CD4-positive, alpha-beta T cell treated with Interferon alpha-2 for 1 hour (primary cell): Measurements from ENCODE around the gene SEPTIN3.

Experiments used
- DNase-seq, 2 donors: peaks; one replicate each; pipeline ENCODE4 v3.0.0-alpha.2; 2020 to 2022

SEPTIN3 gene

GRCh38 chr22:41969110-41969646 is at the start of gene SEPTIN3:
Gene SEPTIN3 (plus strand): TSS chr22:41969443. CDS start chr22:41971493, 2,050 bp downstream.
- DNase-seq, result no peak

- DNase-seq, result peak in 1 of 2 donors; percentile 50
Measured at GRCh38 chr22:41920271-41920976, 48.8 kb upstream of the SEPTIN3 start.

- DNase-seq, result no peak
Measured at GRCh38 chr22:41922328-41922727, 46.9 kb upstream of the SEPTIN3 start.

GRCh38 chr22:41922940-41923594 is 46.2 kb upstream of the SEPTIN3 start:
- DNase-seq, result no peak

GRCh38 chr22:41923595-41924276 is 45.5 kb upstream of the SEPTIN3 start:
- no peak for DNase-seq

GRCh38 chr22:41925783-41926460 is 43.3 kb upstream of the SEPTIN3 start:
- DNase-seq, result peak; percentile 76 to 82

GRCh38 chr22:41927813-41928212 is 41.4 kb upstream of the SEPTIN3 start:
- DNase-seq, result no peak

GRCh38 chr22:41928593-41929417 is 40.4 kb upstream of the SEPTIN3 start:
- DNase-seq, result peak in 1 of 2 donors; percentile 59

GRCh38 chr22:41929418-41929810 is 39.8 kb upstream of the SEPTIN3 start:
- no peak for DNase-seq

GRCh38 chr22:41931701-41932269 is 37.5 kb upstream of the SEPTIN3 start:
- peak in 1 of 2 donors; percentile 59 for DNase-seq

GRCh38 chr22:41932353-41932752 is 36.9 kb upstream of the SEPTIN3 start:
- DNase-seq, result no peak

GRCh38 chr22:41933411-41934177 is 35.6 kb upstream of the SEPTIN3 start:
- DNase-seq, result no peak

- DNase-seq, result no peak
Measured at GRCh38 chr22:41934284-41935014, 34.8 kb upstream of the SEPTIN3 start.

- no peak for DNase-seq
Measured at GRCh38 chr22:41935015-41935351, 34.3 kb upstream of the SEPTIN3 start.

GRCh38 chr22:41935509-41935908 is 33.7 kb upstream of the SEPTIN3 start:
- DNase-seq, result no peak

GRCh38 chr22:41936894-41937169 is 32.4 kb upstream of the SEPTIN3 start:
- no peak for DNase-seq

GRCh38 chr22:41939981-41940831 is 29.0 kb upstream of the SEPTIN3 start:
- peak; percentile 96 to 98 for DNase-seq

- peak; percentile 87 to 91 for DNase-seq
Measured at GRCh38 chr22:41940832-41941765, 28.1 kb upstream of the SEPTIN3 start.
